ENCODE data around the gene DOCK11.

DOCK11 gene

GRCh38 chrX:118623062-118623461, 127.4 kb downstream of the DOCK11 start:
- no peak for DNase-seq (ENCODE audit: low read depth)
- no peak overlapping the region for H3K4me3 ChIP-seq (ENCODE audit: low read length)
- no peak for TF ChIP-seq CTCF (IDR thresholded peaks at IDR 0.05; ENCODE audit: insufficient read depth, low read depth, low read length, missing control alignments)

DNA sequence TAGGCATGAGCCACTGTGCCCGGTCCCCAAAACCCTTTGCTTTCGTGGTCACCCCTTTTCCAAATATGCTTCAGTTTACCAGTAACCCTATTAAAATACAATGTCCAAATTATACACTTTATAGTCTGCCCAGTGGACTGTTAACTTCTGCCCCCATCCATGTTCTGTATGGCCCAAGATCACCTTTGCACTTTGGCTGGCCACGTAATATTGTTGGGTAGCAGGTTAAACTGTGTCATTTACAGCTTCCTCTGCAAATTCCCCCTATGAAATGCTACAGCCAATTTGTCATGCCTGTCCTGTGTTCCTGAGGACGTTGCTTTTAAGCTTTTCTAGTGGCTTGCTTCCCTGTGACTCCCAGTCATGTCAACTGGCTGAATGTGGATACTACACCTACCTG, 130.7 kb downstream of the DOCK11 start:
- no peak for TF ChIP-seq CTCF (IDR thresholded peaks at IDR 0.05; ENCODE audit: insufficient read depth, low read depth, low read length, missing control alignments)
- no peak for DNase-seq (ENCODE audit: low read depth)
- H3K4me3 ChIP-seq (ENCODE audit: low read length), result no peak overlapping the region

- peak; percentile 64 for TF ChIP-seq CTCF (IDR thresholded peaks at IDR 0.05; ENCODE audit: insufficient read depth, low read depth, low read length, missing control alignments)
- no peak overlapping the region for H3K4me3 ChIP-seq (ENCODE audit: low read length)
- peak; percentile 50 for DNase-seq (ENCODE audit: low read depth)
These were observed 131.6 kb downstream of the DOCK11 start for GRCh38 chrX:118627084-118627758.

DNA sequence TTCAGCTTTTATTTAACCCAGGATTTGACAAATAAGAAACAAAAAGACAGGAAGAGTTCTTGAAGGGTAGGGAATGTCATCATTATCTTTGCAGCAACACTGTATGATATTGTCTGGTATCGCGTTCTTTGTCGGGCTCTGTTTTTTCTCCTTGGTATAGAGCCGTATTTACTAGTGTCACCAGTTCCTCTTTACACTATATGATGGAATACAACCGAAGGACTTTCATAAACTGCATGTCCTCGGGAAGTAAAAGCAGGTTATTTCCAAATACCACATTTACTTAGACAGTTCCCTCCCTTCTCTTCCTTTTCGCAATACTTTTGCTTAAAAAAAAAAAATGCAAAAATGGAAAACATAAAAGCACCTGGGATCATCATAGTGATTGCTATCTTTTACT, 135.2 kb downstream of the DOCK11 start:
- TF ChIP-seq CTCF (IDR thresholded peaks at IDR 0.05; ENCODE audit: insufficient read depth, low read depth, low read length, missing control alignments), result no peak
- DNase-seq (ENCODE audit: low read depth), result no peak
- H3K4me3 ChIP-seq (ENCODE audit: low read length), result no peak overlapping the region

DNA sequence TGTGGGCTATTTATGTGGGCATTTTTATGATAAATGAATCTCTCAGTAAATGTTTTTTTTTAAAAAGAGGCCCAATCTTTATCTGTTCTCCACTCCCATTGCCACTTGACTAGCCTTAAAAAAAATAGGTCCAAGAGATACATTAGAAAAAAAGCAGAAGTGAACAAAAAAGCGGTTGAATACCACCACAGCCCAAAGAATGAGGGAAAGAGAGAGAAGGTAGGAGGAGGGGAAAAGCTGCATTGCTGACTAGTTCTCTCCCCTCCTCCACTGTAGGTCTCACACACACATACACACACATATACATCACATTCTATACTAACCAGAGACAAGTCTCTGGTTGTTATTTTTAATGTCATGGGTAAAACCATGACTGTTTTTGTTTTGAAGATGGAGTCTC, 136.0 kb downstream of the DOCK11 start:
- no peak for DNase-seq (ENCODE audit: low read depth)
- no peak overlapping the region for H3K4me3 ChIP-seq (ENCODE audit: low read length)
- no peak for TF ChIP-seq CTCF (IDR thresholded peaks at IDR 0.05; ENCODE audit: insufficient read depth, low read depth, low read length, missing control alignments)

DNA sequence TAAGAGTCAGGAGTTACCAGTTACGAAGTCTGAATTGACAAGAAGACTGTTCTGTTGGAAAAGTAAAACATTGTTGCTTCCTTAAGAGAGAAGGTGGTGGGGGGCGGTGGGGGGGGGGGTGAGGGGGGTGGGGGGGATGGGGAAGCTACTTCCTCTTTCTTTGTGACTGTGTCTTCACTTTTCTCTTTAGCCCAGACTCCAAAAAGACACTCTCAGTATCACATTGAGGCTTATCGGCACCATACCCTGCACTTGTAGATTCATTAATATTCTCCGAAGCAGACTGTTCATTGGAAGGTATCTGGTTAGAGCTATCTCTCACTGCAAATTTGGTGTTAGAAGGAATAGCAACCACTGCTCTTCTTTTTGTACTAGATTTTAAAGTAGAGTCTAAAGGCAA, 137.2 kb downstream of the DOCK11 start:
- DNase-seq (ENCODE audit: low read depth), result no peak
- no peak for TF ChIP-seq CTCF (IDR thresholded peaks at IDR 0.05; ENCODE audit: insufficient read depth, low read depth, low read length, missing control alignments)
- H3K4me3 ChIP-seq (ENCODE audit: low read length), result no peak overlapping the region

DNA sequence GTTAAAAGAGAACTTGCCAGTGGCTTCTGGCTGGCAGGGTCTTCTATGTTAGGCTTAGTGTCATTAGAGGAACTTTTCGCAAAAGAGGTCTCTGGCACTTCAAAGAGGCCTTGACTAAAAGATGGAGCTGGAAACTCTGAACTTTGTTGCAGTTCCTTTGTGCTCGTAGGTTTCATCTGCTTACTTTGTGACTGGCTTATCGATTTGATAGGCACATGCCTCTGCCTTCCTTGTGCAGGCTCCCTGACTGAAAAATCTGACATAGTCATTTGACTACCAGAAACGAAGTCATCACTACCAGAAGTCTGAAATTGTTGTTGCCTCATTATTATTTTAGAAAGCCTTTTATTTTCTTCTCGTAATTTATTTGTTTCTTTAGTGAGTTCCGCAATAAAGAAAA, 137.9 kb downstream of the DOCK11 start:
- no peak overlapping the region for H3K4me3 ChIP-seq (ENCODE audit: low read length)
- TF ChIP-seq CTCF (IDR thresholded peaks at IDR 0.05; ENCODE audit: insufficient read depth, low read depth, low read length, missing control alignments), result no peak
- no peak for DNase-seq (ENCODE audit: low read depth)
